Ramos (cell line): ENCODE data around the gene EFCAB9.

ENCODE experiments used
- in situ Hi-C: fragments of 300-500 bp; cut with MboI; formaldehyde crosslinking; loops from one replicate; pipeline ENCODE4 v1.14.3; 2022; ENCODE audit warnings: low sequenced_read_pairs; ENCODE audit not compliant: unreplicated experiment

Gene EFCAB9

GRCh38 chr5:172164769-172165212, 29.2 kb upstream of the EFCAB9 start:
- in situ Hi-C loops, result no loop called here

DNA sequence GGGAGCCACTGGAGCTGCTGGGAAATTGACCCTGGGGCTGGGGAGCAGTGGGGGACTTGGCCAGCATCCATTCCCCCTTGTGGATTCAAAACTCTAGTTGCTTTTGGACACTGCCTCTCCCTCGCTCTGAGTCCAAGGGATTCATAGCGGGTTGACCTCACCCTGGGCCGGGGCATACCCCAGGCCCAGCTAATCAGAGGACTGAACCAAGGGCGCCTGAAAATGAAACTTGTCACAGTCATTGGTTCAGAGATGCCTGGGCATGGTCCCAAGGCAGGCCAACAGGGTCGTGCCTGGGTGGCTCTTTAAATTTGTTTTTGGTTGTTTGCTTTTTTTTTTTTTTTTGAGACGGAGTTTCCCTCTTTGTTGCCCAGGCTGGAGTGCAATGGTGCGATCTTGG, 28.5 kb upstream of the EFCAB9 start:
- in situ Hi-C loops, result no loop called here

DNA sequence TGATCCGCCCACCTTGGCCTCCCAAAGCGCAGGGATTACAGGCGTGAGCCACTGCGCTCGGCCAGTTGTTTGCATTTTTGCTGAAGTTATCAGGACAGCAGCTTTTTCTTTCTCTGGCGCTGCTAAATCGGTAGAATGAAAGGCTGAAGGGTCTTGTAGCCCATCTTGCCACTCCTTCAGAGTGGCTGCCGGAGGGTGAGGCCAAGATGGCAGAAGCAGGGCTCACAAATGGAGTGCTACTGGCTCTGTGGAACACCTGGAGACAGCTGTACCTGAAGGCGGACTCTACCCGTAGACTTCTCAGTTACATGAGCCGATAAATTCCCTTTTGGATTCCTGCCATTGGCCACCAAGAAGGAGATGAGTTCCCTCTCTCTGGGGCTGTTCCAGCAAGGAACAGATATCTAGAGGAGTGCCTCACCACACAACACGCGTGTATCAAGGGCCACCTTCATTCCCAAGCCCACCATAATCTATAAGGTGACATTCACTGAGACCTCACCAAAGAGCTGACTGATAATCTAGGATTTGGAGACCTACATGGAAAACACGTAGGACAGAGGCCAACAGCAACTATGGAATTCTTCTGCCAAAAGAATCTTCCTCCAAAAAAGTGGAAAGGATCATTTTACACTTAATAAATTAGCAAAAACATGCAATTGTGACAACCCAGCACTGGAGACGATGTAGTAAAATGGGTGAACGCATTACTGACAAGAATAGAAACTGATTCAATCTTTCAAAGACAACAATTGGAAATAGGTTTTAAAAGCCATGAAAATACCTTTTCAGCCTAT, 27.7 kb upstream of the EFCAB9 start:
- in situ Hi-C loops, result no loop called here

- in situ Hi-C loops, result no loop called here
Observed at GRCh38 chr5:172167895-172168294, 26.1 kb upstream of the EFCAB9 start.

- in situ Hi-C loops, result no loop called here
Observed at GRCh38 chr5:172168311-172168710, 25.7 kb upstream of the EFCAB9 start.

GRCh38 chr5:172169216-172169615, 24.8 kb upstream of the EFCAB9 start:
- in situ Hi-C loops, result no loop called here

GRCh38 chr5:172170251-172170701, 23.7 kb upstream of the EFCAB9 start:
- in situ Hi-C loops, result no loop called here

- in situ Hi-C loops, result no loop called here
Observed at GRCh38 chr5:172171118-172171517, 22.9 kb upstream of the EFCAB9 start.

GRCh38 chr5:172172912-172173563, 20.9 kb upstream of the EFCAB9 start:
- in situ Hi-C loops, result no loop called here

DNA sequence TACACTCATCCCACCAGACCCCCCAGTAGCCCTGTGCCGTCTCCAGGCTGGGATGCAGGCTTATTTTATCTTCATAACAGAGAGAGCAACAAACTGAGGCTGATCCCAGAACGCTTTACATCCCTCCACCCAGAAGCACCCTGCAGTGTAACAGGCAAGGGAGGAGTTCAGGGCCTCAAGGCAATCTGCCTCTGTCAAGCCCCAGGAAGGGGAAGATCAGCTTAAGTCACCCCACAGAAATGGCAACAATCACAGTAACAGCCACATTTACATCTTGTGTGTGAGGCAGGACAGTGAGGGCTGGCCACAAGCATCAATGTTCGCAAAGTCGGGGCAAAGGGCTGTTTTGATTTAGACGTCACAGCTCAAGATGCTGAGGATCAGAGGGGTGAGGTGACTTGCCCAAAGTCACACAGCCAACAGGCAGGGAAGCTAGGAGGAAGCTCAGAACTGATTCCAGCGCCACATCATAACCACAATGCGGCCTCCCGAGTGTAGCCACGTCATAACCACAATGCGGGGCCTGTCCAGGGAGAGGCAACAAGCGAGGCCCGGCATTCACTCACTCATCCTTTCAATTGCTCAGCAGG, 20.3 kb upstream of the EFCAB9 start:
- in situ Hi-C loops, result no loop called here

- in situ Hi-C loops, result no loop called here
Observed at GRCh38 chr5:172175263-172175719, 18.7 kb upstream of the EFCAB9 start.

- in situ Hi-C loops, result no loop called here
Observed at GRCh38 chr5:172177176-172177575, 16.8 kb upstream of the EFCAB9 start.

DNA sequence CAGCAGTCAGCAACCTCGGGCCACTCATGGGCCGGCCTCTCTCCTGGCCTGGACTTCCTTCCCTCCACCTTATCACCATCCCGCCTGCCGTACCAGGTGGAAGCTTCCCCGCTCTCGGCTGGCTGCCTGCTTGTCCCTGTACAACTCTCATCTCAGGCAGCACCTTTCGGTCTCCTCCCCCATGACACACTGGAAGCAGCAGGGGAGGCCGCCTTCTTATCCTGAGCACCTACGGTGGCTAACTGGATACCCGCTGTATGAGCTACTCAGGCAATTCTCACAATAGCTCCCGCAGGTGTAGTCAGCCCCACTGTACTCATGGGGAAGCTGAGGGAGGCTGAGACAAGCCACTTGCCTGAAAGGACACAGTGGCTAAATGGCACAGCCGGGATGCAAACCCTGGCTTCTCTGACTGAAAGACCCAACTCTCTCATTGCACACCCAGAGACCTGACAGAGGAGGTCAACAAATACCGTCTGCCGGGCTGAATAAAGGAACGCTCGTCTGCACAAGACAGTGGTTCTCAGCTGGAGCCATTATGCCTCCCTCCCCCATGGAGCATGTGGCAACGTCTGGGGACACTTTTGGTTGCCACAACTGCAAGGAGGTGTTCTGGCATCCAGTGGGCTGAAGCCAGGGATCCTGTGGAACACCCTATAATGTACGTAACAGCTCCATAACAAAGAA, 15.5 kb upstream of the EFCAB9 start:
- in situ Hi-C loops, result no loop called here

DNA sequence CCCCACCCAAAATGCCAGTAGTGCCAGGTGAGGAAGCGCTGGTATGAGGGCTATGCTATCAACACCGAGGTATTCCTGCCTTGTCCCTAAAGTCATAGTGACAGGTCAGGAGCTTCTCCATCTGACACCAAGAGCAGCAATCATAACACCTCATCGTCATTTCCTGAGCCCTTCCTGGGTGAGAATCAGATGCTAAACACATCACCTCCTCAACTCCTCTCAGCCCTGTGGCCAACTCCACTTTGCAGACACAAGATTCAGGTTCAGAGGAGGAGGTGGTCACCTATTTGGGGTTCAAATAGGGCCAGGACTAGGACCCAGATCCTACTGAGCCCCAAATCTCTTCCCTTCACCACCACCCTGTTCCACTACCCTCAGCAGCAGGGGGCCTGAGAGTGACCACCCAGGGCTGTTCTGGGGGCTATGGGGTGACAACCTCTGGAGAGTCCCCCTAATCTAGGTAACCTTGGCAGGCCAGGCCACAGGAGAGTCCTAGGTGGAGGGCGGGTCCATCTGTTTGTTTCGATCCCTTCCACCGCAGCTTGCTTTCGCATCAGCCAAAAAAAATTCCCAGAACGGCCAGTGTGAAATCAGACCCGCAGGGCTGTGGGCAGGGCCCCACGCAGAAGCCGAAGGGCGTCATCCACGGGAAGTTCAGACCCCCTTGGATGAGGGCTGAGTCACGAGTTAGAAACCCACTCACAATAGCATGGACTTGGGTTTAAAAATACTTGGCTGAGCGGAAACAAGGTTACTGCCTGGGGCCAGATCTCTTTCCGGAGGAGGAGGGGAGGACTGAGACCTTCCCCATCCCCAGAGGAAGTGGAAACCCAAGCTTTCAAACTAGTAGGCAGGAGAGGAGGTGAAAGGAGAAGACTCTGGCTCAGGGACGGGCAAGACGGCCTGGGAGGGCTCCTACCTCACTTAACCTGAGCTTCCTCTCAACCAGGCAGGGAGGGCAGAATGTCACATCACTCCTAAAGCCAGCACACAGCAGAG, 14.7 kb upstream of the EFCAB9 start:
- in situ Hi-C loops, result no loop called here

- in situ Hi-C loops, result no loop called here
Observed at GRCh38 chr5:172180936-172181335, 13.0 kb upstream of the EFCAB9 start.

DNA sequence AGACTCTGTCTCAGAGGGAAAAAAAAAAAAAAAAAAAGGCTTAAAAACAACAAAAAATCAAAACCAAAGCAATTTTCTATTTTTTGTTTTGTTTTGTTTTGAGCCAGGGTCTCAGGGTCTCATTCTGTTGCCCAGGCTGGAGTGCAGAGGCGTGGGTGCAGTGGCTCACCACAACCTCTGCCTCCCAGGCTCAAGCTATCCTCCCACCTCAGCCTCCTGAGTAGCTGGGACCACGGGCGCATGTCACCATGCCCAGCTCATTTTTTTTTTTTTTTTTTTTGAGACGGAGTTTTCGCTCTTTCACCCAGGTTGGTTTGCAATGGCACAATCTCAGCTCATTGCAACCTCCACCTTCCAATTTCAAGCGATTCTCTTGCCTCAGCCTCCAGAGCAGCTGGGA, 11.7 kb upstream of the EFCAB9 start:
- in situ Hi-C loops, result no loop called here

DNA sequence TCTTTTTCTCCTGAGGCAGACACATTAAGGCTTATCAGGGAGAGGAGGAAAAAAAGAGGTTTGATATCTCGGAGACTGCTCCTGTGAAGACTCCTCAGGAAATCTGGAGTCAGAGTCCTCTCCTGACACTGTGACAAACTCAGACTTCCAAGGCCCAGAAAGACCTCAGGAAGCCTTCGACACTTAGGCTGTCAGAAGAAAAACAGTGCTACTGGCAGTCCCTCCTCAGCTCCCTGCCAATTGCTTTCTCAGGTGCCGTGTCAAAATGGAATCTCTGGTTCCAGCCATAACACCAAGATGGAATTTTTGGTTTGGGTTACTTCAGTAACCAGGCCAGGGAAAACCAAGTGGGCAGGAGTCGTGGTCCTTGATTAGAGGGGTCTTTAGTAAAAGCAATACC, 10.1 kb upstream of the EFCAB9 start:
- in situ Hi-C loops, result no loop called here

- in situ Hi-C loops, result loop anchor here (5.0 kb wide), 1 partner anchor 73 kb away; no protein-coding TSS in a partner anchor
Observed at GRCh38 chr5:172185096-172185461, 8.9 kb upstream of the EFCAB9 start.

DNA sequence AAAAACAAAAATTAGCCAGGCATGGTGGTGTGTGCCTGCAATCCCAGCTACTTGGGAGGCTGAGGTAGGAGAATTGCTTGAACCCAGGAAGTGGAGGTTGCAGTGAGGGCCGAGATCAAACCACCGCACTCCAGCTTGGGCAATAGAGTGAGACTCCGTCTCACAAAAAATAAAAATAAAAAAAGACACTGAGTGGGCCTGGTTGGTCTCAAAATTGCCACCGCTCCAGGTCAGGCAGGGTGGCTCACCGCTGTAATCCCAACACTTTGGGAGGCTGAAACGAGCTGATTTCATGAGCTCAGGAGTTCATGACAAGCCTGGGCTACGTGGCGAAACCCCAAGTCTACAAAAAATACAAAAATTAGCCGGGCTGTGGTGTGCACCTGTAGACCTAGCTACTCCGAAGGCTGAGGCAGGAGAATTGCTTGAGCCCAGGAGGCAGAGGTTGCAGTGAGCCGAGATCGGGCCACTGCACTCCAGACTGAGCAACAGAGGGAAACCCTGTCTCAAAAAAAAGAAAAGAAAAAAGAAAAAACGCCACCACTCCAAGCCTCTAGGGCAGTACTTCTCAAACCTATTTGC, 7.8 kb upstream of the EFCAB9 start:
- in situ Hi-C loops, result loop anchor here (5.0 kb wide), 1 partner anchor 74 kb away; no protein-coding TSS in a partner anchor
